Endothelial cell (in vitro differentiated cells): ENCODE results near the gene DUSP22. TPM values are rescaled to one million over a fixed set of nuclear protein-coding genes. Genes with fewer than 3 reads are reported as not detected.

Experiments
- DNase-seq: peaks from one replicate; pipeline ENCODE4 v3.0.0; 2021; ENCODE audit warnings: low spot score
- H3K27ac Mint-ChIP-seq: one replicate; pipeline ENCODE4 v1.8.0; 2021; ENCODE audit warnings: mixed read lengths, inconsistent platforms; ENCODE audit not compliant: unreplicated experiment
- H3K27me3 Mint-ChIP-seq: one replicate; pipeline ENCODE4 v1.8.0; 2021; ENCODE audit warnings: mild to moderate bottlenecking, moderate library complexity, mixed read lengths, inconsistent platforms; ENCODE audit not compliant: unreplicated experiment
- H3K36me3 Mint-ChIP-seq: one replicate; pipeline ENCODE4 v1.8.0; 2021; ENCODE audit warnings: mild to moderate bottlenecking, low read depth, mixed read lengths, inconsistent platforms; ENCODE audit not compliant: unreplicated experiment
- H3K4me1 Mint-ChIP-seq: one replicate; pipeline ENCODE4 v1.8.0; 2021; ENCODE audit warnings: mild to moderate bottlenecking, mixed read lengths, inconsistent platforms; ENCODE audit not compliant: unreplicated experiment
- H3K4me3 Mint-ChIP-seq: one replicate; pipeline ENCODE4 v1.8.0; 2021; ENCODE audit warnings: mild to moderate bottlenecking, mixed read lengths, inconsistent platforms; ENCODE audit not compliant: unreplicated experiment
- H3K9me3 Mint-ChIP-seq: one replicate; pipeline ENCODE4 v1.8.0; 2021; ENCODE audit warnings: mixed read lengths, inconsistent platforms; ENCODE audit not compliant: unreplicated experiment
- total RNA-seq: library from RNA; stranded (reverse); fragmentation: NEBNext Ultra II Directional; extraction: Animal tissue kit (Norgen Biotek cat#: 25700); gene quantifications from one replicate; pipeline ENCODE4 v1.2.1, GENCODE V29; 2021; ENCODE audit not compliant: unreplicated experiment
- TF ChIP-seq, protein P1 (sequence below): fragments of 200-600 bp; sonication (generic); IDR thresholded peaks from one replicate; pipeline ENCODE4 v1.5.0; 2021; ENCODE audit warnings: antibody characterized with exemption; ENCODE audit not compliant: unreplicated experiment

DUSP22 gene
- total RNA-seq, 1 donor from 2014 or later: 57.3 TPM

- TF ChIP-seq, protein P1, sequence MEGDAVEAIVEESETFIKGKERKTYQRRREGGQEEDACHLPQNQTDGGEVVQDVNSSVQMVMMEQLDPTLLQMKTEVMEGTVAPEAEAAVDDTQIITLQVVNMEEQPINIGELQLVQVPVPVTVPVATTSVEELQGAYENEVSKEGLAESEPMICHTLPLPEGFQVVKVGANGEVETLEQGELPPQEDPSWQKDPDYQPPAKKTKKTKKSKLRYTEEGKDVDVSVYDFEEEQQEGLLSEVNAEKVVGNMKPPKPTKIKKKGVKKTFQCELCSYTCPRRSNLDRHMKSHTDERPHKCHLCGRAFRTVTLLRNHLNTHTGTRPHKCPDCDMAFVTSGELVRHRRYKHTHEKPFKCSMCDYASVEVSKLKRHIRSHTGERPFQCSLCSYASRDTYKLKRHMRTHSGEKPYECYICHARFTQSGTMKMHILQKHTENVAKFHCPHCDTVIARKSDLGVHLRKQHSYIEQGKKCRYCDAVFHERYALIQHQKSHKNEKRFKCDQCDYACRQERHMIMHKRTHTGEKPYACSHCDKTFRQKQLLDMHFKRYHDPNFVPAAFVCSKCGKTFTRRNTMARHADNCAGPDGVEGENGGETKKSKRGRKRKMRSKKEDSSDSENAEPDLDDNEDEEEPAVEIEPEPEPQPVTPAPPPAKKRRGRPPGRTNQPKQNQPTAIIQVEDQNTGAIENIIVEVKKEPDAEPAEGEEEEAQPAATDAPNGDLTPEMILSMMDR: no peak
- Mint-ChIP-seq H3K27me3 (peaks cover 4% of the 10 kb centered on the region), H3K4me1 (no peaks in the 10 kb centered on the region), H3K4me3 (peak overlapping the region; percentile 24), H3K9me3 (peaks cover 38% of the 10 kb centered on the region), H3K36me3 (peaks cover 28% of the 10 kb centered on the region), H3K27ac (no peak overlapping the region)
- DNase-seq: no peak
Measured at GRCh38 chr6:340186-340955, 48.1 kb downstream of the DUSP22 start.

DNA sequence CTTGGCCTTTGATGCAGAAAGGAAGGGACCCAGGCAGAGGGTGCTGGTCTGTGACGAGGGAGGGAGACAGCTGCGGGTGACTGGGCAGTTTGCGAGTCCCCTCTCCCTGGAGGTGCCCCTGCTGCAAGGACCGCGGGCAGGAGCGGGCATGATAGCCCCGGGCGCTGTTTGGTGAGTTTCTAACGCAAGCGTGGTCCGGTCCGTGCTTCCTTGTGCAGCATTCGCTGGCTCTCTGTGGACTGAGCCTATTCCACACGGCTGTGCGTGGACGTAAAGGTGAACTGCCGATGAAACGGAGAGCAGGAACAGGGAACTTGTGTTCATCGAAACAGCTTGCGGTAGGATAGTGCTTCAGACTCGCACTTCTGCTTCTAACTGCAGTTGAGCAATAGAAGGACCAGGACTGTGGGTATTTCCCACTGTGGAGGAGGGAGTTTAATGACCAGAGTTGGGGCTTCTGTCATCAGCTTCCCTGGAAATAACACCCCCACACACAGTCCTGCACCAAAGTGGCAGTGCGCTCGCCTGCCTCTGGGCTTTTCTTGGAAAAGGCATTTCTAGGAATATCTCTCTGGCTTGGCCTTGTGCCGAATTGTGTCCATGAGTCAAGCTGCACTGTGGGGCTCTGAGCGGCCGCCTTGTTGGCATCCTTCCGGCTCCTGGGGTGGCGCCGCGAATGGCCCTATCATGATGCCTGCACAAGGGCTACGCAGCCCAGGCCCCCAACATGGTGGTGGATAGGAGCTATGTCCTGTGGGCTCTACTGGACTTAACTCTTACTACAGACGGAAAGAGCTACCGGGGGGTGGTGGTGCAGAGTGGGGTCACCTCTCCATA is 48.9 kb downstream of the DUSP22 start:
- TF ChIP-seq, protein P1: no peak
- no peak for DNase-seq
- Mint-ChIP-seq H3K9me3 (peaks cover 38% of the 10 kb centered on the region), H3K27ac (no peak overlapping the region), H3K36me3 (peaks cover 25% of the 10 kb centered on the region), H3K4me1 (no peaks in the 10 kb centered on the region), H3K4me3 (peak overlapping the region; percentile 24), H3K27me3 (peaks cover 7% of the 10 kb centered on the region)

- no peak overlapping the region for H3K27ac Mint-ChIP-seq
- no peak overlapping the region for H3K4me3 Mint-ChIP-seq
- H3K9me3 Mint-ChIP-seq: peaks cover 33% of the 10 kb centered on the region
- peaks cover 32% of the 10 kb centered on the region for H3K36me3 Mint-ChIP-seq
- H3K4me1 Mint-ChIP-seq: no peaks in the 10 kb centered on the region
- TF ChIP-seq, protein P1: no peak
- peaks cover 7% of the 10 kb centered on the region for H3K27me3 Mint-ChIP-seq
- DNase-seq: no peak
Measured at GRCh38 chr6:341914-342831, 49.9 kb downstream of the DUSP22 start.

GRCh38 chr6:342832-343179 is 50.5 kb downstream of the DUSP22 start:
- TF ChIP-seq, protein P1: no peak
- no peak for DNase-seq
- Mint-ChIP-seq H3K27me3 (peaks cover 7% of the 10 kb centered on the region), H3K36me3 (peaks cover 36% of the 10 kb centered on the region), H3K27ac (no peak overlapping the region), H3K9me3 (peaks cover 31% of the 10 kb centered on the region), H3K4me1 (no peaks in the 10 kb centered on the region), H3K4me3 (no peak overlapping the region)
